ENCODE data around the gene HS3ST5. TPM values are rescaled to one million over a fixed set of nuclear protein-coding genes. Genes with fewer than 3 reads are reported as not detected.

Gene HS3ST5
- under 0.01 TPM for total RNA-seq

GRCh38 chr6:114342826-114343781, at the start of gene HS3ST5:
HS3ST5 (minus strand) TSS chr6:114343023; CDS start chr6:114062845, 280,178 bp downstream.
- H3K4me1 ChIP-seq (ENCODE audit: control insufficient read depth in 3 of 3, insufficient read depth in 3 of 3, low read length in 3 of 3): peaks cover 4 to 13% (median 13%) of the 10 kb centered on the region in 3 donors
- H3K36me3 ChIP-seq (ENCODE audit: control insufficient read depth in 3 of 3, insufficient read depth in 3 of 3, low read length in 3 of 3): no peaks in the 10 kb centered on the region
- peak within 1 kb of the TSS; percentile 51 to 59 (median 55) for H3K9ac ChIP-seq (ENCODE audit: low read depth in 1 of 3, low read length in 3 of 3)
- H3K9me3 ChIP-seq (ENCODE audit: control insufficient read depth in 3 of 3, low read length in 3 of 3): no peaks in the 10 kb centered on the region
- H3K27me3 ChIP-seq (ENCODE audit: control insufficient read depth in 3 of 3, insufficient read depth in 3 of 3, low read length in 3 of 3): peaks cover 4 to 10% (median 9%) of the 10 kb centered on the region in 3 donors
- no peak within 1 kb of the TSS for H3K27ac ChIP-seq (ENCODE audit: low read depth, low read length)
- H3K4me3 ChIP-seq (ENCODE audit: low read length in 3 of 3): peak within 1 kb of the TSS; percentile 60 to 75 (median 70)

GRCh38 chr6:114390176-114390575, 47.4 kb upstream of the HS3ST5 start:
- Histone ChIP-seq H3K4me1 (ENCODE audit: control insufficient read depth in 3 of 3, insufficient read depth in 3 of 3, low read length in 3 of 3) (no peaks in the 10 kb centered on the region), H3K27ac (ENCODE audit: low read depth, low read length) (no peak overlapping the region), H3K9me3 (ENCODE audit: control insufficient read depth in 3 of 3, low read length in 3 of 3) (no peaks in the 10 kb centered on the region), H3K4me3 (ENCODE audit: low read length in 3 of 3) (no peak overlapping the region), H3K27me3 (ENCODE audit: control insufficient read depth in 3 of 3, insufficient read depth in 3 of 3, low read length in 3 of 3) (no peaks in the 10 kb centered on the region), H3K9ac (ENCODE audit: low read depth in 1 of 3, low read length in 3 of 3) (no peak overlapping the region), H3K36me3 (ENCODE audit: control insufficient read depth in 3 of 3, insufficient read depth in 3 of 3, low read length in 3 of 3) (no peaks in the 10 kb centered on the region)

GRCh38 chr6:114389111-114389510, 46.3 kb upstream of the HS3ST5 start:
- Histone ChIP-seq H3K36me3 (ENCODE audit: control insufficient read depth in 3 of 3, insufficient read depth in 3 of 3, low read length in 3 of 3) (no peaks in the 10 kb centered on the region), H3K4me1 (ENCODE audit: control insufficient read depth in 3 of 3, insufficient read depth in 3 of 3, low read length in 3 of 3) (no peaks in the 10 kb centered on the region), H3K27me3 (ENCODE audit: control insufficient read depth in 3 of 3, insufficient read depth in 3 of 3, low read length in 3 of 3) (no peaks in the 10 kb centered on the region), H3K9me3 (ENCODE audit: control insufficient read depth in 3 of 3, low read length in 3 of 3) (no peaks in the 10 kb centered on the region), H3K27ac (ENCODE audit: low read depth, low read length) (no peak overlapping the region), H3K9ac (ENCODE audit: low read depth in 1 of 3, low read length in 3 of 3) (no peak overlapping the region), H3K4me3 (ENCODE audit: low read length in 3 of 3) (no peak overlapping the region)

GRCh38 chr6:114382406-114382805, 39.6 kb upstream of the HS3ST5 start:
- Histone ChIP-seq H3K27ac (ENCODE audit: low read depth, low read length) (no peak overlapping the region), H3K4me3 (ENCODE audit: low read length in 3 of 3) (no peak overlapping the region), H3K36me3 (ENCODE audit: control insufficient read depth in 3 of 3, insufficient read depth in 3 of 3, low read length in 3 of 3) (no peaks in the 10 kb centered on the region), H3K9ac (ENCODE audit: low read depth in 1 of 3, low read length in 3 of 3) (no peak overlapping the region), H3K4me1 (ENCODE audit: control insufficient read depth in 3 of 3, insufficient read depth in 3 of 3, low read length in 3 of 3) (no peaks in the 10 kb centered on the region), H3K9me3 (ENCODE audit: control insufficient read depth in 3 of 3, low read length in 3 of 3) (no peaks in the 10 kb centered on the region), H3K27me3 (ENCODE audit: control insufficient read depth in 3 of 3, insufficient read depth in 3 of 3, low read length in 3 of 3) (no peaks in the 10 kb centered on the region)

- Histone ChIP-seq H3K27ac (ENCODE audit: low read depth, low read length) (no peak overlapping the region), H3K9ac (ENCODE audit: low read depth in 1 of 3, low read length in 3 of 3) (no peak overlapping the region), H3K4me1 (ENCODE audit: control insufficient read depth in 3 of 3, insufficient read depth in 3 of 3, low read length in 3 of 3) (no peaks in the 10 kb centered on the region), H3K9me3 (ENCODE audit: control insufficient read depth in 3 of 3, low read length in 3 of 3) (no peaks in the 10 kb centered on the region), H3K27me3 (ENCODE audit: control insufficient read depth in 3 of 3, insufficient read depth in 3 of 3, low read length in 3 of 3) (no peaks in the 10 kb centered on the region), H3K4me3 (ENCODE audit: low read length in 3 of 3) (no peak overlapping the region), H3K36me3 (ENCODE audit: control insufficient read depth in 3 of 3, insufficient read depth in 3 of 3, low read length in 3 of 3) (no peaks in the 10 kb centered on the region)
Observed at GRCh38 chr6:114377881-114378280, 35.1 kb upstream of the HS3ST5 start.

- H3K4me1 ChIP-seq (ENCODE audit: control insufficient read depth in 3 of 3, insufficient read depth in 3 of 3, low read length in 3 of 3): no peaks in the 10 kb centered on the region
- no peak overlapping the region for H3K4me3 ChIP-seq (ENCODE audit: low read length in 3 of 3)
- H3K9me3 ChIP-seq (ENCODE audit: control insufficient read depth in 3 of 3, low read length in 3 of 3): no peaks in the 10 kb centered on the region
- no peak overlapping the region for H3K9ac ChIP-seq (ENCODE audit: low read depth in 1 of 3, low read length in 3 of 3)
- no peaks in the 10 kb centered on the region for H3K27me3 ChIP-seq (ENCODE audit: control insufficient read depth in 3 of 3, insufficient read depth in 3 of 3, low read length in 3 of 3)
- no peak overlapping the region for H3K27ac ChIP-seq (ENCODE audit: low read depth, low read length)
- H3K36me3 ChIP-seq (ENCODE audit: control insufficient read depth in 3 of 3, insufficient read depth in 3 of 3, low read length in 3 of 3): no peaks in the 10 kb centered on the region
Observed at GRCh38 chr6:114376611-114377175, 33.9 kb upstream of the HS3ST5 start.

GRCh38 chr6:114375541-114376192, 32.8 kb upstream of the HS3ST5 start:
- Histone ChIP-seq H3K36me3 (ENCODE audit: control insufficient read depth in 3 of 3, insufficient read depth in 3 of 3, low read length in 3 of 3) (no peaks in the 10 kb centered on the region), H3K9ac (ENCODE audit: low read depth in 1 of 3, low read length in 3 of 3) (no peak overlapping the region), H3K27ac (ENCODE audit: low read depth, low read length) (no peak overlapping the region), H3K27me3 (ENCODE audit: control insufficient read depth in 3 of 3, insufficient read depth in 3 of 3, low read length in 3 of 3) (no peaks in the 10 kb centered on the region), H3K4me1 (ENCODE audit: control insufficient read depth in 3 of 3, insufficient read depth in 3 of 3, low read length in 3 of 3) (no peaks in the 10 kb centered on the region), H3K9me3 (ENCODE audit: control insufficient read depth in 3 of 3, low read length in 3 of 3) (no peaks in the 10 kb centered on the region), H3K4me3 (ENCODE audit: low read length in 3 of 3) (no peak overlapping the region)

GRCh38 chr6:114367315-114367961, 24.6 kb upstream of the HS3ST5 start:
- Histone ChIP-seq H3K27me3 (ENCODE audit: control insufficient read depth in 3 of 3, insufficient read depth in 3 of 3, low read length in 3 of 3) (no peaks in the 10 kb centered on the region), H3K27ac (ENCODE audit: low read depth, low read length) (no peak overlapping the region), H3K9me3 (ENCODE audit: control insufficient read depth in 3 of 3, low read length in 3 of 3) (no peaks in the 10 kb centered on the region), H3K9ac (ENCODE audit: low read depth in 1 of 3, low read length in 3 of 3) (no peak overlapping the region), H3K4me3 (ENCODE audit: low read length in 3 of 3) (no peak overlapping the region), H3K4me1 (ENCODE audit: control insufficient read depth in 3 of 3, insufficient read depth in 3 of 3, low read length in 3 of 3) (no peaks in the 10 kb centered on the region), H3K36me3 (ENCODE audit: control insufficient read depth in 3 of 3, insufficient read depth in 3 of 3, low read length in 3 of 3) (no peaks in the 10 kb centered on the region)

- H3K4me3 ChIP-seq (ENCODE audit: low read length in 3 of 3): no peak overlapping the region
- no peak overlapping the region for H3K9ac ChIP-seq (ENCODE audit: low read depth in 1 of 3, low read length in 3 of 3)
- no peaks in the 10 kb centered on the region for H3K27me3 ChIP-seq (ENCODE audit: control insufficient read depth in 3 of 3, insufficient read depth in 3 of 3, low read length in 3 of 3)
- H3K36me3 ChIP-seq (ENCODE audit: control insufficient read depth in 3 of 3, insufficient read depth in 3 of 3, low read length in 3 of 3): no peaks in the 10 kb centered on the region
- H3K27ac ChIP-seq (ENCODE audit: low read depth, low read length): no peak overlapping the region
- H3K4me1 ChIP-seq (ENCODE audit: control insufficient read depth in 3 of 3, insufficient read depth in 3 of 3, low read length in 3 of 3): no peaks in the 10 kb centered on the region
- no peaks in the 10 kb centered on the region for H3K9me3 ChIP-seq (ENCODE audit: control insufficient read depth in 3 of 3, low read length in 3 of 3)
Observed at GRCh38 chr6:114366899-114367298, 24.1 kb upstream of the HS3ST5 start.
